RWPE1 (cell line): ENCODE measurements around the gene IRF6.

Experiments
- CTCF ChIA-PET: fragments of 350-600 bp; sonication (Branson Sonifier 250); formaldehyde crosslinking; extraction: SDS; loops from one replicate; lab custom pipeline; 2021; lab: Yijun Ruan, JAX
- POLR2A ChIA-PET: fragments of 400-600 bp; formaldehyde crosslinking; extraction: SDS; loops from one replicate; lab custom pipeline; 2020; ENCODE audit warnings: antibody characterized with exemption; ENCODE audit not compliant: low non-redundant PET; lab: Yijun Ruan, JAX
- DNase-seq: peaks from one replicate; pipeline ENCODE4 v3.0.0; 2012; ENCODE audit warnings: low spot score
- H3K27ac ChIP-seq: fragments of 450-650 bp; 2 replicates; pipeline ENCODE4 v1.5.1; 2017
- TF ChIP-seq, protein P1 (sequence below): fragments of 450-650 bp; conservative IDR thresholded peaks from 2 replicates; pipeline ENCODE4 v1.5.1; 2017; ENCODE audit warnings: low read depth, mild to moderate bottlenecking

The IRF6 gene

DNA sequence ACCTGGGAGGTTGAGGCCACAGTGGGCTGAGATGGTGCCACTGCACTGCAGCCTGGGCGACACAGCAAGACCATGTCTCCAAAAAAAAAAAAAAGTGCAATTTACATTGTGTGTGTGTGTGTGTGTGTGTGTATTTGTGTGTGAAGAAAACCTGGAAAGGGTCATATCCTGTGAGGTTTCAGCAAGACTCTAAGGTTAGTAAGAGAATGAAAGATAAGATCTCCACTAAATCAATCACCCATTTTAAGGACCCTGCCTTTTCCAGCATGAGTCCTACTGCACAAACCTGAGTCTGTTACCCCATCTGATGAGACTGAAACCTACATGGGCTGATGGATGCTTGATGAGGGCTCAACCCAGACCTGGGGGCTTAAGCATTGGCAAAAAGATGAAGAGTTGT, 16.7 kb downstream of the IRF6 start:
- TF ChIP-seq, protein P1, sequence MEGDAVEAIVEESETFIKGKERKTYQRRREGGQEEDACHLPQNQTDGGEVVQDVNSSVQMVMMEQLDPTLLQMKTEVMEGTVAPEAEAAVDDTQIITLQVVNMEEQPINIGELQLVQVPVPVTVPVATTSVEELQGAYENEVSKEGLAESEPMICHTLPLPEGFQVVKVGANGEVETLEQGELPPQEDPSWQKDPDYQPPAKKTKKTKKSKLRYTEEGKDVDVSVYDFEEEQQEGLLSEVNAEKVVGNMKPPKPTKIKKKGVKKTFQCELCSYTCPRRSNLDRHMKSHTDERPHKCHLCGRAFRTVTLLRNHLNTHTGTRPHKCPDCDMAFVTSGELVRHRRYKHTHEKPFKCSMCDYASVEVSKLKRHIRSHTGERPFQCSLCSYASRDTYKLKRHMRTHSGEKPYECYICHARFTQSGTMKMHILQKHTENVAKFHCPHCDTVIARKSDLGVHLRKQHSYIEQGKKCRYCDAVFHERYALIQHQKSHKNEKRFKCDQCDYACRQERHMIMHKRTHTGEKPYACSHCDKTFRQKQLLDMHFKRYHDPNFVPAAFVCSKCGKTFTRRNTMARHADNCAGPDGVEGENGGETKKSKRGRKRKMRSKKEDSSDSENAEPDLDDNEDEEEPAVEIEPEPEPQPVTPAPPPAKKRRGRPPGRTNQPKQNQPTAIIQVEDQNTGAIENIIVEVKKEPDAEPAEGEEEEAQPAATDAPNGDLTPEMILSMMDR = no peak
- no peak overlapping the region for H3K27ac ChIP-seq
- CTCF ChIA-PET = no interaction called here
- DNase-seq = no peak
- POLR2A ChIA-PET = no interaction called here

DNA sequence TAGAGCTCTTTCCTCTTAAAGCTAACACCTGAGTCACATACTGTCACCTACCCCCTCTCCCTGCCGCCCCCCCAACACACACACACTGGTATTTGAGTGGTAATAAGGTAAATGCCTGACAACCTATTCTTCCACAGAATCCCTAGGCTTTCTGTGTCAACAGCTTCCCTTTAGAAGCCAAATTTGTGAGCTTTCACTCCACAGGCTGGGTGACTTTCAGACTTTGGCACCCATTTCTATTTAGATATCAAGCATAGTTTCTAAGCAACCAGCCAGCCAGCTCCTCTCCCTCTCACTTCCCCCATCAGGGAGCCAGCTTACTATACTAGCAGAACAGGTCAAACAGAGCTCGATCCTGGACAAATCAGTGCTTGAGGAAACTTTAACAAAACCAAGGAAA, 18.4 kb downstream of the IRF6 start:
- TF ChIP-seq, protein P1 = no peak
- ChIA-PET POLR2A (no interaction called here), CTCF (interaction anchor here (0.6 to 0.7 kb wide), 3 partner anchors 17 to 211 kb away, joined by 3 to 6 read pairs (median 4); no protein-coding TSS in a partner anchor)
- no peak for DNase-seq
- no peak overlapping the region for H3K27ac ChIP-seq

DNA sequence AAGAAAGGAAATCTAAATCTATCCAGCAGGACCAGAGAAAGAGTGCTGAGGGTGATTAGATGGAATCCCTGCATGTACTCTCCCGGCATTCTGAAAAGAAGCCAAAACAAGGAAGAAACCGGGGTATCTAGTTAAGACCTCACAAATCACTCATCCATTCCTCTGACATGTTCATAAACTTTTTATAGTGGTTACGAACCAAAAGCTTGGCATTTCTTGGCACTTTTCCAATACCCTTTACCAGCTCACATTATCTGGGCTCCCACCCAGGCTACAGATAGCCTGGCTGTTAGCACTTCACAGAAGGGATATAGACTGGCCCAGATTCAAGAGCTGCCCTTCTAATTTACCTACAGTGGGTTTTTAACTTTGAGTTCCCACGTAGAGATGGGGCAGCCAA, 19.8 kb downstream of the IRF6 start:
- TF ChIP-seq, protein P1 = no peak
- no peak for DNase-seq
- ChIA-PET CTCF (interaction anchor here (1.1 kb wide), 1 partner anchor 18 kb away, joined by 4 read pairs; no protein-coding TSS in a partner anchor), POLR2A (no interaction called here)
- no peak overlapping the region for H3K27ac ChIP-seq

DNA sequence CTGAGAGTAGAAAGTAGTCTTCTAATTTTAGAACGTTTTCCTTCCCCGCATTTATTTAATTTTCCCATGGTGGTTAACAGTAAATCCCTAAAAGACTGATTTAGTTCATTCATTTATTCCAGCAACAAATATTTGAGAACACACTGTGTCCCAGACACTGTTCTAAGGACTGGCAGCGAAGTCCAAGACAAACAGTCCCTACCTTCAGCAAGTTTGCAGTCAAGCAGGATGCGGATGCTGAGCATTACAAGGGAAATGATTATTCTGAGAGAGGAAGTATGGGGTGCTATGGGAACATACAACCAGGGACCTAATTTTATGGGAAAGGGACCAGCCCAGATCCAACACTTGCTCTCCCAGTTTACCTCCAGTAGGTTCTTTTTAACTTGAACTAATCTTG, 20.4 kb downstream of the IRF6 start:
- POLR2A ChIA-PET = no interaction called here
- H3K27ac ChIP-seq = no peak overlapping the region
- TF ChIP-seq, protein P1 = no peak
- no peak for DNase-seq
- CTCF ChIA-PET = no interaction called here

DNA sequence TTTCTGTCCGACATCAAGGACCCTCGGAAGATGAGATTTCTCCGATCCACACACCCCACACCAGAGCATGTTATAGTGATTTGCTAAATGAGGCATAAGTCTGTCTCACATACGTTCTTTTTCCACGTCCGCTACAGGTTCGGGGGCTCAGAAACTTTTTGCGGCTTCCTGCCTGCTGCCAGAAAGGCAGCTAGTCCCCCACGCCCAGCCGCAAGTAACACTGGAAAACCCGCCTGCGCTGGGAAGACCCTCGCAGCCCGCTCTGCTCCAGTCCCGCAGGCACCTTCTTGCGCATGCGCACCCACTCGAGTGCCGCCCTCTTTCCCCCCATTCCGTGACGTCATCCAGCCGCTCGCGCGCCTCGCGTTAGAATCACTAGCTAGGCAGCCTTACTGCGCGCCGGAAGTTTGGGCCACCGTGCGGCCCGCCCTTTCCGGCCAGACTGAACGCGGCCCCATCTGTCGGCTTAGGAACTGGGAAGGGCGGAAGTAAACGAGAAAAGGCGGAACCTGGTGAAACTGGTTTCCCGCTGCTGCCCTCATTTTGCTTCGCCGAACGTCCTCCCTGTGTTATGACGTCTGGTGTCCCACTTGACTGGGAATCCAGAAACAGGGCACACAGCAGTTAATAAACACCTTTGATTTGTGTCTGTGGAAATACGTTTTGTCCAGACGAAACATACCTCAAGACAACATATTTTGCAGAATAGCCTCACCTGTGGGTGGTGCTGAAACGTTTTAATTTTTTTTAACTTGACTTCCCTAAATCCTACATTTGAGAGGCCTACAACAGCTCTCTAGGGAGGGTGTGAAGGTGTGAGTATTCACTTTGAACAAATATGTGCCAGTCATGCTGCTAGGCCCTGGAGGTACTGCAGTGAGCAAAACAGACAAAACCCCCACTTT, 21.4 kb downstream of the IRF6 start, which contains the start of gene C1orf74:
C1orf74 (minus strand) TSS at position 295 of the 905 bp plus-strand sequence. CDS start 925 bp downstream, outside the sequence.
- ChIA-PET POLR2A (interaction anchor here (0.5 to 0.6 kb wide), 2 partner anchors 21 to 184 kb away, joined by 3 read pairs; partner anchors contain the start of gene IRF6), CTCF (interaction anchor here (0.7 to 1.1 kb wide), 2 partner anchors 36 to 66 kb away, joined by 3 read pairs; no protein-coding TSS in a partner anchor)
- peak; percentile 99 for DNase-seq
- peak within 1 kb of the TSS; percentile 78 for H3K27ac ChIP-seq
- TF ChIP-seq, protein P1 = no peak

DNA sequence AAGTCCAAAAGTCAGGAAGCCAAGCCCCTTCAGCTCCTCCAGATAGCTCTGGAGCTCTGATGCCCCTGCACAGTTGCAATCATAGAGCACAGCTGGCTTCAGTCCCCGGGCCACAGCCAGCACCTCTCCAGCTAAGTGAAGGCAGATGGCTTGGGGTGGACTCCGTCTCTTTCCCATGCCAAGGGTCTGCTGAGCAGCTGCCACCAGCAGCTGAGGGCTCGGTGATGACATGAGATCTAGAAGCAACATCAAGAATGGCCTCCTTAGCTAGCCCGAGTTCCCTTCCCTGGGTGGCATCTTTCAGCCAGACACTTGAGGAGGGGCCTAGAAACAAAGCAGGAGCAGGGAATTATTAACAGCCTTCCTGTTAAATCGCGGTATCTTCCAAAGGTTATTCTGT, 22.6 kb downstream of the IRF6 start:
- ChIA-PET CTCF (interaction anchor here (1.1 kb wide), 1 partner anchor 35 kb away, joined by 3 read pairs; no protein-coding TSS in a partner anchor), POLR2A (no interaction called here)
- no peak for DNase-seq
- TF ChIP-seq, protein P1 = no peak
- H3K27ac ChIP-seq = no peak overlapping the region
